K562 (cell line): Measurements from ENCODE around the gene TMEM59. TPM values are rescaled to one million over a fixed set of nuclear protein-coding genes. Genes with fewer than 3 reads are reported as not detected.

Source experiments
- COPS2 ChIP-seq: fragments of 450-650 bp; conservative IDR thresholded peaks from 2 replicates; pipeline ENCODE4 v1.6.1; 2016; ENCODE audit warnings: mild to moderate bottlenecking, moderate library complexity
- EWSR1 ChIP-seq: fragments of 450-650 bp; IDR thresholded peaks from 2 replicates; pipeline ENCODE4 v1.6.1; 2018; ENCODE audit warnings: borderline replicate concordance, mild to moderate bottlenecking, low read depth, moderate library complexity; ENCODE audit not compliant: partially characterized antibody
- FOXK1 ChIP-seq: sonication (generic); formaldehyde crosslinking; IDR thresholded peaks from 2 replicates; pipeline ENCODE4 v1.8.0; 2022; ENCODE audit warnings: missing genetic modification reagents, mild to moderate bottlenecking, borderline replicate concordance
- HDAC2 ChIP-seq: fragments of 450-650 bp; IDR thresholded peaks from 2 replicates; pipeline ENCODE4 v1.6.1; 2016; ENCODE audit warnings: mild to moderate bottlenecking
- JUNB ChIP-seq: fragments of 450-650 bp; formaldehyde crosslinking; conservative IDR thresholded peaks from 2 replicates; pipeline ENCODE4 v1.4.0; 2020; ENCODE audit warnings: mild to moderate bottlenecking
- NCOA1 ChIP-seq: fragments of 450-650 bp; IDR thresholded peaks from 2 replicates; pipeline ENCODE4 v1.6.1; 2016; ENCODE audit warnings: low read depth
- NONO ChIP-seq, 2 experiments: fragments of 200-400 bp in 1 of 2; fragments of 450-650 bp in 1 of 2; formaldehyde crosslinking in 1 of 2; IDR thresholded peaks; 2 replicates each; pipeline ENCODE4 v1.6.1; 2017; ENCODE audit warnings: low read depth in 2 of 2, mild to moderate bottlenecking in 2 of 2, moderate library complexity in 2 of 2, low read length in 1 of 2
- NRF1 ChIP-seq, 2 experiments: fragments of 450-650 bp; IDR thresholded peaks in 1 of 2; conservative IDR thresholded peaks in 1 of 2; 2 replicates each; pipeline ENCODE4 v1.6.1; 2014; ENCODE audit warnings: mild to moderate bottlenecking in 2 of 2
- POU5F1 ChIP-seq: fragments of 150-350 bp; IDR thresholded peaks from 2 replicates; pipeline ENCODE4 v1.6.1; 2014; ENCODE audit warnings: borderline replicate concordance, low read length, low read depth, mild to moderate bottlenecking; ENCODE audit not compliant: partially characterized antibody
- PRPF4 ChIP-seq: fragments of 200-400 bp; formaldehyde crosslinking; IDR thresholded peaks from one replicate; pipeline ENCODE4 v1.6.1; 2017; ENCODE audit warnings: low read length, low read depth, mild to moderate bottlenecking; ENCODE audit not compliant: insufficient read depth, poor library complexity, severe bottlenecking
- RAD51 ChIP-seq: fragments of 450-650 bp; IDR thresholded peaks from 2 replicates; pipeline ENCODE4 v1.7.1; 2016; ENCODE audit warnings: low read depth, mild to moderate bottlenecking, borderline replicate concordance
- SRSF9 ChIP-seq: fragments of 200-400 bp; formaldehyde crosslinking; IDR thresholded peaks from 2 replicates; pipeline ENCODE4 v1.6.1; 2017; ENCODE audit warnings: low read depth, low read length, borderline replicate concordance
- TBP ChIP-seq: optimal IDR thresholded peaks from 2 replicates; pipeline ENCODE3; 2011; ENCODE audit warnings: low read depth, low read length, improper control_type of control experiment
- TEAD4 ChIP-seq, 2 experiments: sonication (generic) in 1 of 2; formaldehyde crosslinking in 1 of 2; IDR thresholded peaks; 2 replicates each; pipeline versions ENCODE4 v1.6.1 to v1.8.0; 2012 to 2022; ENCODE audit warnings: borderline replicate concordance in 1 of 2, inconsistent platforms in 1 of 2, low read length in 1 of 2, mild to moderate bottlenecking in 1 of 2, missing genetic modification reagents in 1 of 2
- ZFX ChIP-seq: sonication (generic); formaldehyde crosslinking; IDR thresholded peaks from 2 replicates; pipeline ENCODE4 v1.8.0; 2022; ENCODE audit warnings: mild to moderate bottlenecking, missing genetic modification reagents, moderate library complexity
- ZNF212 ChIP-seq: fragments of 450-650 bp; formaldehyde crosslinking; IDR thresholded peaks from 2 replicates; pipeline ENCODE4 v1.4.0; 2020; ENCODE audit warnings: mild to moderate bottlenecking
- ZNF408 ChIP-seq: fragments of 250-450 bp; sonication (Bioruptor Pico); IDR thresholded peaks from 2 replicates; pipeline ENCODE4 v1.4.0; 2020; ENCODE audit warnings: low read depth, mild to moderate bottlenecking, moderate library complexity
- ZNF76 ChIP-seq: fragments of 250-450 bp; sonication (Bioruptor Pico); IDR thresholded peaks from 2 replicates; pipeline ENCODE4 v1.4.0; 2020; ENCODE audit warnings: mild to moderate bottlenecking, moderate library complexity, borderline replicate concordance
- polyA plus RNA-seq, 8 experiments: library from polyadenylated mRNA; depleted of rRNA in 4 of 8; stranded (reverse) in 5 of 8; unstranded in 3 of 8; fragments of >200 nt; fragmentation: Nextera tagmentation in 2 of 8; fragmentation: Illumina TruSeq in 1 of 8; extraction: Ambion mirVana in 2 of 8; extraction: Trizol in 1 of 8; gene quantifications; 2 replicates each; pipeline versions ENCODE4 v1.2.1 to v1.2.3, GENCODE V29; 2011 to 2014; ENCODE audit warnings: inconsistent platforms in 1 of 8, missing spikeins in 1 of 8
- total RNA-seq, 7 experiments: library from RNA; depleted of rRNA in 6 of 7; stranded (reverse); fragments of >200 nt in 6 of 7; fragmentation: Illumina TruSeq in 2 of 7; extraction: Trizol in 2 of 7; gene quantifications; 2 replicates each; pipeline versions ENCODE4 v1.2.1 to v1.2.3, GENCODE V29; 2011 to 2021; ENCODE audit warnings: low replicate concordance in 1 of 7
- TF ChIP-seq, protein P1 (sequence below): fragments of 450-650 bp; IDR thresholded peaks from 2 replicates; pipeline ENCODE4 v1.6.1; 2016; ENCODE audit warnings: missing biosample characterization, missing genetic modification characterization
- TF ChIP-seq, protein P2 (sequence below): sonication (generic); formaldehyde crosslinking; IDR thresholded peaks from 2 replicates; pipeline ENCODE4 v1.8.0; 2022; ENCODE audit warnings: missing genetic modification reagents, mild to moderate bottlenecking, borderline replicate concordance
- TF ChIP-seq, protein P3 (sequence below): fragments of 250-450 bp; sonication (Bioruptor Pico); IDR thresholded peaks from 2 replicates; pipeline ENCODE4 v1.8.0; 2021; ENCODE audit warnings: borderline replicate concordance, mild to moderate bottlenecking, moderate library complexity; ENCODE audit not compliant: poor library complexity, severe bottlenecking
- TF ChIP-seq, protein P4 (sequence below): sonication (generic); formaldehyde crosslinking; IDR thresholded peaks from 2 replicates; pipeline ENCODE4 v1.8.0; 2022; ENCODE audit warnings: mild to moderate bottlenecking, missing genetic modification reagents
- TF ChIP-seq, protein P5 (sequence below): fragments of 450-650 bp; formaldehyde crosslinking; IDR thresholded peaks from 2 replicates; pipeline ENCODE4 v1.4.0; 2020; ENCODE audit warnings: mild to moderate bottlenecking, moderate library complexity

Gene TMEM59
- total and polyA plus RNA-seq, 9 of the 15 experiments (the other 6 are each of a cell fraction or from before 2014, with no cell fraction given), result 93.1 to 316 (median 151) TPM

DNA sequence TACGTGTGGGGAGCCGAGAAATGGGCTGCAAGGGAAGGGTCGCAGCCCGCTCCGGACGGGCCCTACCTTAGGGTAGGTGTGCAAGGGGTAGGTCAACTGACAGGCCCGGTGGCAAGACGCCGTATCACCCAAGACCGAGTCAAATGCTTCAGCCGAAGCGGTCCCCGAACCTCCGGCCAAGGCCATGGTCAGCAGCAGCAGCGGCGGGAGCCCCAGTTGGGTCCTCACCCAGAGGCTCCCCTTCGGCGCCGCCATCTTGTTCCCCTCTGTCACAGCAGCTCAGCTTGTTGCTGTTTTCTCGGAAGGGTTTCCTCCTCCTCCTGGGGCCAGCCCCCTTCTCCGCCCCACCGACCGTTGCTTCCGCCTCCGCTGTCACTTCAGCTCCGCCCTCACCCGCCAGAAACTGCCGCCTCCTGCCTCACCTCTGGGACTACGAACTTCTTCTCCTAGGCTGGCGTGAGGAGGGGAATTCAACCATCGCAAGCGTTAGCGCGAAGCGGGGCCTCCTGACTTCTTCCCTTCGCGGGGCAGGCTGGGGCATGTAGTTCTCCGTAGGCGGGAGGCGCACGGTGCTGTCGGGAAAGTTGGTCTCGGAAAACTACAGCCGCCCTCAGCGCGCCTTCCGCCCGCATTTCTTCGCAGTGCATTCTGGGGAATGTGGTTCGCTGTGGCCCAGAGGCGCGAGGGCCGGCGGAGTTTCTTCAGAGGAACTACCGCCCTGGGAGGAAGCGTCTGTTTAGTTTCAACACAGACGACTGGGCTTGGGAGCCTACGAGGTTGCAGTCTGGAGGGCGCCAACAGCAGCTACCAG, at the start of gene TMEM59, which contains the start of gene TCEANC2 (continued):
- TF ChIP-seq FOXK1 (CRISPR knock-in tag), result peak; percentile 99
- TF ChIP-seq, protein P1, sequence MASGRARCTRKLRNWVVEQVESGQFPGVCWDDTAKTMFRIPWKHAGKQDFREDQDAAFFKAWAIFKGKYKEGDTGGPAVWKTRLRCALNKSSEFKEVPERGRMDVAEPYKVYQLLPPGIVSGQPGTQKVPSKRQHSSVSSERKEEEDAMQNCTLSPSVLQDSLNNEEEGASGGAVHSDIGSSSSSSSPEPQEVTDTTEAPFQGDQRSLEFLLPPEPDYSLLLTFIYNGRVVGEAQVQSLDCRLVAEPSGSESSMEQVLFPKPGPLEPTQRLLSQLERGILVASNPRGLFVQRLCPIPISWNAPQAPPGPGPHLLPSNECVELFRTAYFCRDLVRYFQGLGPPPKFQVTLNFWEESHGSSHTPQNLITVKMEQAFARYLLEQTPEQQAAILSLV (tag), result no peak
- peak; percentile 81 for TF ChIP-seq ZFX (CRISPR knock-in tag)
- TF ChIP-seq RAD51, result peak; percentile 58; the same call in 1 of the 2 replicates
- TF ChIP-seq, protein P2, sequence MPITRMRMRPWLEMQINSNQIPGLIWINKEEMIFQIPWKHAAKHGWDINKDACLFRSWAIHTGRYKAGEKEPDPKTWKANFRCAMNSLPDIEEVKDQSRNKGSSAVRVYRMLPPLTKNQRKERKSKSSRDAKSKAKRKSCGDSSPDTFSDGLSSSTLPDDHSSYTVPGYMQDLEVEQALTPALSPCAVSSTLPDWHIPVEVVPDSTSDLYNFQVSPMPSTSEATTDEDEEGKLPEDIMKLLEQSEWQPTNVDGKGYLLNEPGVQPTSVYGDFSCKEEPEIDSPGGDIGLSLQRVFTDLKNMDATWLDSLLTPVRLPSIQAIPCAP, result no peak
- no peak for TF ChIP-seq ZNF408 (CRISPR knock-in tag)
- no peak for TF ChIP-seq COPS2
- TF ChIP-seq PRPF4, result no peak
- no peak for TF ChIP-seq EWSR1
- TF ChIP-seq, protein P3, sequence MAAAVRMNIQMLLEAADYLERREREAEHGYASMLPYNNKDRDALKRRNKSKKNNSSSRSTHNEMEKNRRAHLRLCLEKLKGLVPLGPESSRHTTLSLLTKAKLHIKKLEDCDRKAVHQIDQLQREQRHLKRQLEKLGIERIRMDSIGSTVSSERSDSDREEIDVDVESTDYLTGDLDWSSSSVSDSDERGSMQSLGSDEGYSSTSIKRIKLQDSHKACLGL (CRISPR knock-in tag), result no peak
- TF ChIP-seq, protein P4, sequence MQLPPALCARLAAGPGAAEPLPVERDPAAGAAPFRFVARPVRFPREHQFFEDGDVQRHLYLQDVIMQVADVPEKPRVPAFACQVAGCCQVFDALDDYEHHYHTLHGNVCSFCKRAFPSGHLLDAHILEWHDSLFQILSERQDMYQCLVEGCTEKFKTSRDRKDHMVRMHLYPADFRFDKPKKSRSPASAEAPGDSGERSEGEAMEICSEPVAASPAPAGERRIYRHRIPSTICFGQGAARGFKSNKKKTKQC (CRISPR knock-in tag), result no peak
- TF ChIP-seq TEAD4 (IDR thresholded peaks at IDR 0.05; ENCODE audit: low read length), result peak; percentile 57
- TF ChIP-seq TEAD4 (CRISPR knock-in tag; IDR thresholded peaks at IDR 0.05; ENCODE audit: borderline replicate concordance), result no peak
- TF ChIP-seq ZNF76, result no peak
- no peak for TF ChIP-seq ZNF212
- TF ChIP-seq HDAC2, result no peak; the same call in 1 of the 2 replicates
- TF ChIP-seq TBP, result peak; percentile 67
- TF ChIP-seq NCOA1, result peak; percentile 11
- TF ChIP-seq POU5F1, result peak; percentile 94
- TF ChIP-seq JUNB, result no peak
- TF ChIP-seq, protein P5, sequence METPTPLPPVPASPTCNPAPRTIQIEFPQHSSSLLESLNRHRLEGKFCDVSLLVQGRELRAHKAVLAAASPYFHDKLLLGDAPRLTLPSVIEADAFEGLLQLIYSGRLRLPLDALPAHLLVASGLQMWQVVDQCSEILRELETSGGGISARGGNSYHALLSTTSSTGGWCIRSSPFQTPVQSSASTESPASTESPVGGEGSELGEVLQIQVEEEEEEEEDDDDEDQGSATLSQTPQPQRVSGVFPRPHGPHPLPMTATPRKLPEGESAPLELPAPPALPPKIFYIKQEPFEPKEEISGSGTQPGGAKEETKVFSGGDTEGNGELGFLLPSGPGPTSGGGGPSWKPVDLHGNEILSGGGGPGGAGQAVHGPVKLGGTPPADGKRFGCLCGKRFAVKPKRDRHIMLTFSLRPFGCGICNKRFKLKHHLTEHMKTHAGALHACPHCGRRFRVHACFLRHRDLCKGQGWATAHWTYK (CRISPR knock-in tag), result no peak
- TF ChIP-seq NONO (IDR thresholded peaks at IDR 0.05; ENCODE audit: low read depth in 2 of 2, low read length in 1 of 2), result peak in 1 of 2 experiments; percentile 47; a peak in 2 of 4 replicates
- peak; percentile 84 to 86 for TF ChIP-seq NRF1 (conservative IDR thresholded peaks at IDR 0.05 in 1 of 2, IDR thresholded peaks at IDR 0.05 in 1 of 2)
- no peak for TF ChIP-seq SRSF9
